PC-9 (cell line): ENCODE data around the gene RGS3. TPM values are rescaled to one million over a fixed set of nuclear protein-coding genes. Genes with fewer than 3 reads are reported as not detected.

Experiments used
- BruUV-seq: library from RNA; stranded (reverse); fragments of 400-500 nt; replicated peaks from 2 replicates; lab custom pipeline; 2021; lab: Mats Ljungman, UMichigan
- CTCF ChIA-PET: fragments of 300-600 bp; sonication (Branson Sonifier 250); formaldehyde crosslinking; loops from one replicate; lab custom pipeline; 2022; ENCODE audit warnings: antibody characterized with exemption; lab: Charles Lee
- POLR2A ChIA-PET: fragments of 300-600 bp; sonication (Branson Sonifier 250); formaldehyde crosslinking; loops from one replicate; lab custom pipeline; 2022; ENCODE audit warnings: antibody characterized with exemption; ENCODE audit not compliant: unreplicated experiment; lab: Charles Lee
- DNase-seq, 2 experiments: peaks; one replicate each; pipeline versions ENCODE4 v3.0.0 to v3.0.0-alpha.2; 2015 to 2022; ENCODE audit warnings: mixed read lengths in 1 of 2
- H2AFZ ChIP-seq: fragments of 200-600 bp; sonication (generic); 2 replicates; pipeline ENCODE4 v1.8.1; 2017; ENCODE audit warnings: antibody characterized with exemption
- H3F3A ChIP-seq: fragments of 200-600 bp; sonication (generic); 2 replicates; pipeline ENCODE4 v1.8.1; 2017; ENCODE audit warnings: antibody characterized with exemption, mild to moderate bottlenecking, low read depth; ENCODE audit not compliant: insufficient read depth
- H3K27ac ChIP-seq: fragments of 200-600 bp; sonication (generic); 2 replicates; pipeline ENCODE4 v1.6.1; 2016; ENCODE audit warnings: mixed run types
- H3K27me3 ChIP-seq: fragments of 200-600 bp; sonication (generic); 2 replicates; pipeline ENCODE4 v1.6.1; 2016; ENCODE audit warnings: low read depth, mixed run types; ENCODE audit not compliant: insufficient read depth
- H3K36me3 ChIP-seq: fragments of 200-600 bp; sonication (generic); 2 replicates; pipeline ENCODE4 v1.6.1; 2016; ENCODE audit warnings: low read depth, mixed run types
- H3K4me1 ChIP-seq: fragments of 200-600 bp; sonication (generic); replicated peaks from 2 replicates; pipeline ENCODE4 v1.6.1; 2016; ENCODE audit warnings: mixed run types; ENCODE audit not compliant: insufficient read depth
- H3K4me2 ChIP-seq: fragments of 200-600 bp; sonication (generic); 2 replicates; pipeline ENCODE4 v1.6.1; 2017; ENCODE audit warnings: mixed run types
- H3K4me3 ChIP-seq: fragments of 200-600 bp; sonication (generic); 2 replicates; pipeline ENCODE4 v1.6.1; 2016; ENCODE audit warnings: mixed run types
- H3K79me2 ChIP-seq: fragments of 200-600 bp; sonication (generic); 2 replicates; pipeline ENCODE4 v1.6.1; 2017; ENCODE audit warnings: low read depth, mixed run types
- H3K9me2 ChIP-seq: fragments of 200-600 bp; sonication (generic); 2 replicates; pipeline ENCODE4 v1.8.1; 2017; ENCODE audit warnings: mild to moderate bottlenecking; ENCODE audit not compliant: insufficient read depth
- H3K9me3 ChIP-seq: fragments of 200-600 bp; sonication (generic); 2 replicates; pipeline ENCODE4 v1.8.1; 2016; ENCODE audit warnings: low read depth; ENCODE audit not compliant: insufficient read depth
- H4K20me1 ChIP-seq: fragments of 200-600 bp; sonication (generic); 2 replicates; pipeline ENCODE4 v1.8.1; 2017; ENCODE audit not compliant: insufficient read depth
- CTCF ChIP-seq: fragments of 200-600 bp; sonication (generic); conservative IDR thresholded peaks from 2 replicates; pipeline ENCODE4 v1.6.1; 2017; ENCODE audit warnings: mixed run types, antibody characterized with exemption, mild to moderate bottlenecking, moderate library complexity
- EZH2 ChIP-seq: fragments of 200-600 bp; sonication (generic); IDR thresholded peaks from 2 replicates; pipeline ENCODE4 v1.8.0; 2017; ENCODE audit warnings: antibody characterized with exemption, low read depth
- intact Hi-C: fragments of 100-400 bp; cut with micrococcal nuclease; formaldehyde crosslinking; loops from one replicate; pipeline ENCODE4 v1.10.0; 2022; ENCODE audit not compliant: unreplicated experiment
- total RNA-seq: library from RNA; stranded (reverse); gene quantifications from 2 replicates; pipeline ENCODE4 v1.2.3, GENCODE V29; 2021

The RGS3 gene
- total RNA-seq, 1 experiment from 2014 or later = 75.8 TPM

DNA sequence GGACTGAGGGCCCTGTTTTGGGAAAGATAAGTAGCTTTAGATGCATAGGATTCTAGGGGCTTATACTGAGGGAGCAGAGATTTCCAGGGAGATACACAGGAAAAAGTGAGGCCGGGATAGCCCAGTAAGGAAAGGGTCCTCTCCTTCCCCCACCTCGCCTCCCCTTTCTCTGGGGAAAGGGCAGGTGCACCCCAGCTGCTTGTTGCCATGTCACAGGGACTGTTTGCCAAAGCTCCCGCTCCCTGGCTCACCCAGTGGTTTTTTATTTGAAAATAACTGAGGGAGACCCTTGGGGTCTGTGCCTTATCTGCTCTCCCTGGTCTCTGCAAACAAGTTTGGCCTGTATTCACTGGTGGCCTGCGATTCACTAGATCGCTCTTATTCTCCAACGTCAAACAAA lies 51.2 kb downstream of the RGS3 start:
- no peaks in the 10 kb centered on the region for H3K79me2 ChIP-seq
- H2AFZ ChIP-seq = no peak overlapping the region
- H3K27ac ChIP-seq = no peak overlapping the region
- H3K4me3 ChIP-seq = no peak overlapping the region
- DNase-seq = no peak
- CTCF ChIA-PET = no interaction called here
- no peaks in the 10 kb centered on the region for H3K9me3 ChIP-seq
- no peaks in the 10 kb centered on the region for H3F3A ChIP-seq
- peaks cover 3% of the 10 kb centered on the region; the same call in 1 of the 2 replicates for H3K36me3 ChIP-seq
- TF ChIP-seq CTCF = no peak
- no peak for TF ChIP-seq EZH2
- no TSS peak for BruUV-seq
- POLR2A ChIA-PET = no interaction called here
- no peaks in the 10 kb centered on the region for H3K27me3 ChIP-seq
- no peaks in the 10 kb centered on the region for H4K20me1 ChIP-seq
- no peak overlapping the region for H3K4me2 ChIP-seq
- intact Hi-C loops = no loop called here
- no peaks in the 10 kb centered on the region for H3K4me1 ChIP-seq
- no peaks in the 10 kb centered on the region for H3K9me2 ChIP-seq

DNA sequence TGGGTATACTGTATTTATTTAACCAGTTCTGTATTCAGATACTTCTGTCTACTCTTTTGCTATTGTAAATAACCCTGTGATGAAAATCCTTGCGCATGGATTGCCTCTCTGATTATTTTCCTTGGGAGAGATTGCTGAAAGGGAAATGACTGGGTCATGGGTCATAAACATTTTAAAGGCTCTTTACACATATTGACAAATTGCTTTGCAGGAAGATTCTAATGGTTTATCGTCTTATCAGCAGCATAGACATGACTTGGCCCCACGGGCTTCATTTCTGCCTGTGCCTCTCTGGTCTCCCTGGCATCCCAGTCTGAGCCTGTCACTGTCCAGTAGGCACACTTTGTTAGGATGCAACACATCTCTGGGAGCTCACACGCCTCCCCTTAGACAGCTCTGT lies 52.3 kb downstream of the RGS3 start:
- Histone ChIP-seq H3K79me2 (no peaks in the 10 kb centered on the region), H3K36me3 (peaks cover 3% of the 10 kb centered on the region; the same call in 1 of the 2 replicates), H3F3A (no peaks in the 10 kb centered on the region), H3K4me2 (no peak overlapping the region), H3K4me3 (no peak overlapping the region), H3K9me3 (no peaks in the 10 kb centered on the region), H4K20me1 (no peaks in the 10 kb centered on the region), H3K27me3 (no peaks in the 10 kb centered on the region), H3K4me1 (no peaks in the 10 kb centered on the region), H2AFZ (no peak overlapping the region), H3K27ac (no peak overlapping the region), H3K9me2 (no peaks in the 10 kb centered on the region)
- ChIA-PET POLR2A (no interaction called here), CTCF (no interaction called here)
- intact Hi-C loops = no loop called here
- no TSS peak for BruUV-seq
- TF ChIP-seq CTCF = no peak
- no peak for TF ChIP-seq EZH2
- DNase-seq = no peak

GRCh38 chr9:113516840-113517577 lies 53.5 kb downstream of the RGS3 start:
- no peaks in the 10 kb centered on the region for H4K20me1 ChIP-seq
- H3K4me3 ChIP-seq = no peak overlapping the region
- no peaks in the 10 kb centered on the region for H3F3A ChIP-seq
- no peak overlapping the region for H2AFZ ChIP-seq
- no peak for DNase-seq
- H3K27ac ChIP-seq = no peak overlapping the region
- H3K79me2 ChIP-seq = no peaks in the 10 kb centered on the region
- TF ChIP-seq CTCF = no peak
- no peak for TF ChIP-seq EZH2
- no peak overlapping the region for H3K4me2 ChIP-seq
- no TSS peak for BruUV-seq
- no peaks in the 10 kb centered on the region for H3K9me3 ChIP-seq
- H3K4me1 ChIP-seq = no peaks in the 10 kb centered on the region
- POLR2A ChIA-PET = no interaction called here
- intact Hi-C loops = no loop called here
- CTCF ChIA-PET = no interaction called here
- no peaks in the 10 kb centered on the region for H3K9me2 ChIP-seq
- no peaks in the 10 kb centered on the region for H3K27me3 ChIP-seq
- H3K36me3 ChIP-seq = peaks cover 6% of the 10 kb centered on the region
